ENCODE measurements around the gene NIPSNAP3A. TPM values are rescaled to one million over a fixed set of nuclear protein-coding genes. Genes with fewer than 3 reads are reported as not detected.

The NIPSNAP3A gene
- total and polyA plus RNA-seq, 2 donors (not counting 3 experiments of a cell fraction or from before 2014, with no cell fraction given), result 27.2 TPM

GRCh38 chr9:104750185-104750767, 2.8 kb downstream of the NIPSNAP3A start:
- Histone ChIP-seq H3K27ac (ENCODE audit: insufficient read depth, low read depth, low read length) (no peak overlapping the region), H3K9me1 (replicated peaks; ENCODE audit: control insufficient read depth, extremely low read depth, insufficient read depth, low read length) (peaks cover 3% of the 10 kb centered on the region), H3K79me2 (ENCODE audit: control insufficient read depth, insufficient read depth, low read length) (peaks cover 4% of the 10 kb centered on the region), H2AFZ (ENCODE audit: low read depth, low read length) (no peak overlapping the region), H4K20me1 (replicated peaks; ENCODE audit: control insufficient read depth, extremely low read depth, insufficient read depth, low read length) (no peaks in the 10 kb centered on the region), H3K4me3 (replicated peaks in 1 of 3; ENCODE audit: insufficient read depth in 1 of 3, low read depth in 1 of 3, low read length in 3 of 3) (no peak overlapping the region), H3K9ac (replicated peaks; ENCODE audit: extremely low read depth, insufficient read depth, low read length) (no peak overlapping the region), H3K36me3 (ENCODE audit: control insufficient read depth in 2 of 2, extremely low read depth in 1 of 2, insufficient read depth in 2 of 2, low read length in 2 of 2) (no peaks in the 10 kb centered on the region), H3K27me3 (ENCODE audit: control insufficient read depth in 2 of 2, insufficient read depth in 2 of 2, low read length in 2 of 2) (no peaks in the 10 kb centered on the region), H3K4me1 (ENCODE audit: control insufficient read depth, extremely low read depth, insufficient read depth, low read length) (peaks cover 13% of the 10 kb centered on the region), H3K9me3 (replicated peaks; ENCODE audit: control insufficient read depth, insufficient read depth, low read length) (no peaks in the 10 kb centered on the region), H3K4me2 (ENCODE audit: insufficient read depth, low read length) (no peak overlapping the region)
- POLR2A ChIA-PET, result no interaction called here
- dilution Hi-C loops (cut with MboI; ENCODE audit: extremely low pct_ligation_motif_present, low sequenced_read_pairs), result no loop called here
- TF ChIP-seq CTCF (IDR thresholded peaks at IDR 0.05; ENCODE audit: extremely low read depth in 1 of 2, insufficient read depth in 1 of 2, low read depth in 1 of 2, low read length in 2 of 2), result no peak
- TF ChIP-seq JUN (IDR thresholded peaks at IDR 0.05; ENCODE audit: borderline replicate concordance, insufficient read depth, insufficient read length, low read depth), result no peak
- no peak for TF ChIP-seq MAX (IDR thresholded peaks at IDR 0.05; ENCODE audit: insufficient read depth, insufficient read length)
- no peak for TF ChIP-seq MYC (IDR thresholded peaks at IDR 0.05; ENCODE audit: low read depth, low read length)
- no peak for DNase-seq (ENCODE audit: low read depth, low spot score)
- intact Hi-C loops (cut with micrococcal nuclease), result no loop called here
- CTCF ChIA-PET, result no interaction called here
- no peak for FAIRE-seq
- no TSS peak for BruUV-seq (replicated peaks)

- Histone ChIP-seq H3K27me3 (ENCODE audit: control insufficient read depth in 2 of 2, insufficient read depth in 2 of 2, low read length in 2 of 2) (no peaks in the 10 kb centered on the region), H3K27ac (ENCODE audit: insufficient read depth, low read depth, low read length) (no peak overlapping the region), H4K20me1 (replicated peaks; ENCODE audit: control insufficient read depth, extremely low read depth, insufficient read depth, low read length) (no peaks in the 10 kb centered on the region), H3K4me1 (ENCODE audit: control insufficient read depth, extremely low read depth, insufficient read depth, low read length) (no peaks in the 10 kb centered on the region), H3K36me3 (ENCODE audit: control insufficient read depth in 2 of 2, extremely low read depth in 1 of 2, insufficient read depth in 2 of 2, low read length in 2 of 2) (no peaks in the 10 kb centered on the region), H3K9me3 (replicated peaks; ENCODE audit: control insufficient read depth, insufficient read depth, low read length) (no peaks in the 10 kb centered on the region), H3K9ac (replicated peaks; ENCODE audit: extremely low read depth, insufficient read depth, low read length) (no peak overlapping the region), H3K9me1 (replicated peaks; ENCODE audit: control insufficient read depth, extremely low read depth, insufficient read depth, low read length) (no peaks in the 10 kb centered on the region), H3K4me3 (replicated peaks in 1 of 3; ENCODE audit: insufficient read depth in 1 of 3, low read depth in 1 of 3, low read length in 3 of 3) (no peak overlapping the region), H2AFZ (ENCODE audit: low read depth, low read length) (no peak overlapping the region), H3K79me2 (ENCODE audit: control insufficient read depth, insufficient read depth, low read length) (no peaks in the 10 kb centered on the region), H3K4me2 (ENCODE audit: insufficient read depth, low read length) (no peak overlapping the region)
- CTCF ChIA-PET, result interaction anchor here (0.6 to 0.7 kb wide), 2 partner anchors 105 to 695 kb away, joined by 3 to 4 read pairs; no protein-coding TSS in a partner anchor
- intact Hi-C loops (cut with micrococcal nuclease) (no loop called here), dilution Hi-C loops (cut with MboI; ENCODE audit: extremely low pct_ligation_motif_present, low sequenced_read_pairs) (no loop called here)
- POLR2A ChIA-PET, result no interaction called here
- DNase-seq (ENCODE audit: low read depth, low spot score), result no peak
- FAIRE-seq, result no peak
- TF ChIP-seq MYC (IDR thresholded peaks at IDR 0.05; ENCODE audit: low read depth, low read length) (no peak), CTCF (IDR thresholded peaks at IDR 0.05; ENCODE audit: extremely low read depth in 1 of 2, insufficient read depth in 1 of 2, low read depth in 1 of 2, low read length in 2 of 2) (no peak)
- no TSS peak for BruUV-seq (replicated peaks)
Observed at GRCh38 chr9:104758974-104759373, 11.5 kb downstream of the NIPSNAP3A start.
